ENCODE results near the gene ACOT6.

The ACOT6 gene

GRCh38 chr14:73607241-73607640 lies 5.1 kb upstream of the ACOT6 start:
- no peak overlapping the region for H3K4me3 ChIP-seq (ENCODE audit: severe bottlenecking)
- no peaks in the 10 kb centered on the region for H3K36me3 ChIP-seq (ENCODE audit: low read depth)
- ATAC-seq (ENCODE audit: low read depth) (no peak), DNase-seq (ENCODE audit: low spot score) (no peak)
- TF ChIP-seq CTCF (IDR thresholded peaks at IDR 0.05; ENCODE audit: poor library complexity, severe bottlenecking): no peak
- peaks cover 8% of the 10 kb centered on the region for H3K4me1 ChIP-seq (ENCODE audit: insufficient read depth, poor library complexity, severe bottlenecking)
- H3K9me3 ChIP-seq (ENCODE audit: severe bottlenecking): no peaks in the 10 kb centered on the region
- H3K27me3 ChIP-seq (ENCODE audit: insufficient read depth, poor library complexity, severe bottlenecking): no peaks in the 10 kb centered on the region
- H3K27ac ChIP-seq (ENCODE audit: poor library complexity, severe bottlenecking): no peak overlapping the region

- Histone ChIP-seq H3K27me3 (ENCODE audit: insufficient read depth, poor library complexity, severe bottlenecking) (no peaks in the 10 kb centered on the region), H3K36me3 (ENCODE audit: low read depth) (no peaks in the 10 kb centered on the region), H3K9me3 (ENCODE audit: severe bottlenecking) (no peaks in the 10 kb centered on the region), H3K4me1 (ENCODE audit: insufficient read depth, poor library complexity, severe bottlenecking) (no peaks in the 10 kb centered on the region), H3K4me3 (ENCODE audit: severe bottlenecking) (no peak overlapping the region), H3K27ac (ENCODE audit: poor library complexity, severe bottlenecking) (no peak overlapping the region)
- no peak for TF ChIP-seq CTCF (IDR thresholded peaks at IDR 0.05; ENCODE audit: poor library complexity, severe bottlenecking)
- DNase-seq (ENCODE audit: low spot score) (no peak), ATAC-seq (ENCODE audit: low read depth) (no peak)
Measured at GRCh38 chr14:73610687-73611086, 1.6 kb upstream of the ACOT6 start.

GRCh38 chr14:73613046-73613383 lies 698 bp downstream of the ACOT6 start:
- ATAC-seq (ENCODE audit: low read depth): no peak; the same call in 2 of the 3 replicates

GRCh38 chr14:73613419-73613963 lies 1.2 kb downstream of the ACOT6 start:
- Histone ChIP-seq H3K9me3 (ENCODE audit: severe bottlenecking) (no peaks in the 10 kb centered on the region), H3K4me3 (ENCODE audit: severe bottlenecking) (peak overlapping the region; percentile 60), H3K4me1 (ENCODE audit: insufficient read depth, poor library complexity, severe bottlenecking) (no peaks in the 10 kb centered on the region), H3K27ac (ENCODE audit: poor library complexity, severe bottlenecking) (no peak overlapping the region), H3K27me3 (ENCODE audit: insufficient read depth, poor library complexity, severe bottlenecking) (no peaks in the 10 kb centered on the region), H3K36me3 (ENCODE audit: low read depth) (no peaks in the 10 kb centered on the region)
- no peak for TF ChIP-seq CTCF (IDR thresholded peaks at IDR 0.05; ENCODE audit: poor library complexity, severe bottlenecking)
- DNase-seq (ENCODE audit: low spot score) (no peak), ATAC-seq (ENCODE audit: low read depth) (no peak; the same call in 2 of the 3 replicates)

More at GRCh38 chr14:73613046-73613383, 698 bp downstream of the ACOT6 start:
- H3K27ac ChIP-seq (ENCODE audit: poor library complexity, severe bottlenecking): peak overlapping the region; percentile 6
- DNase-seq (ENCODE audit: low spot score): no peak
- H3K4me1 ChIP-seq (ENCODE audit: insufficient read depth, poor library complexity, severe bottlenecking): no peaks in the 10 kb centered on the region
- H3K9me3 ChIP-seq (ENCODE audit: severe bottlenecking): no peaks in the 10 kb centered on the region
- peak; percentile 8 for TF ChIP-seq CTCF (IDR thresholded peaks at IDR 0.05; ENCODE audit: poor library complexity, severe bottlenecking)
- H3K27me3 ChIP-seq (ENCODE audit: insufficient read depth, poor library complexity, severe bottlenecking): no peaks in the 10 kb centered on the region
- H3K4me3 ChIP-seq (ENCODE audit: severe bottlenecking): peak overlapping the region; percentile 60
- H3K36me3 ChIP-seq (ENCODE audit: low read depth): no peaks in the 10 kb centered on the region

GRCh38 chr14:73616831-73617230 lies 4.5 kb downstream of the ACOT6 start:
- H3K27ac ChIP-seq (ENCODE audit: poor library complexity, severe bottlenecking): no peak overlapping the region
- no peaks in the 10 kb centered on the region for H3K36me3 ChIP-seq (ENCODE audit: low read depth)
- no peaks in the 10 kb centered on the region for H3K4me1 ChIP-seq (ENCODE audit: insufficient read depth, poor library complexity, severe bottlenecking)
- ATAC-seq (ENCODE audit: low read depth) (no peak), DNase-seq (ENCODE audit: low spot score) (no peak)
- TF ChIP-seq CTCF (IDR thresholded peaks at IDR 0.05; ENCODE audit: poor library complexity, severe bottlenecking): no peak
- no peak overlapping the region for H3K4me3 ChIP-seq (ENCODE audit: severe bottlenecking)
- H3K27me3 ChIP-seq (ENCODE audit: insufficient read depth, poor library complexity, severe bottlenecking): no peaks in the 10 kb centered on the region
- H3K9me3 ChIP-seq (ENCODE audit: severe bottlenecking): no peaks in the 10 kb centered on the region

Measured in RWPE2 (cell line).